Skin of body (tissue), 2 donors: Measurements from ENCODE around the gene SCNM1. TPM values are rescaled to one million over a fixed set of nuclear protein-coding genes. Genes with fewer than 3 reads are reported as not detected.

Experiments used
- DNase-seq: peaks from one replicate; lab custom pipeline; 2025; lab: John Stamatoyannopoulos, UW
- total RNA-seq: library from RNA; depleted of rRNA; stranded (reverse); fragments of >200 nt; gene quantifications from one replicate; pipeline ENCODE4 v1.2.3, GENCODE V29; 2014

The SCNM1 gene
- total RNA-seq, result 19.2 TPM

- peak; percentile 99 for DNase-seq
Observed at GRCh38 chr1:151165738-151166504, at the start of gene SCNM1, which contains the start of gene LYSMD1. Gene SCNM1 (plus strand): TSS chr1:151166144. CDS start chr1:151166153, 9 bp downstream. Gene LYSMD1 (minus strand): TSS chr1:151165902. CDS start chr1:151165258, 644 bp downstream.

GRCh38 chr1:151124763-151125403 lies 41.1 kb upstream of the SCNM1 start:
- DNase-seq, result no peak

GRCh38 chr1:151128800-151129199 lies 37.1 kb upstream of the SCNM1 start:
- DNase-seq, result no peak

- DNase-seq, result peak; percentile 81
Observed at GRCh38 chr1:151130987-151131586, 34.9 kb upstream of the SCNM1 start.

GRCh38 chr1:151131701-151132334 lies 34.1 kb upstream of the SCNM1 start:
- peak; percentile 71 for DNase-seq

- no peak for DNase-seq
Observed at GRCh38 chr1:151132335-151133017, 33.5 kb upstream of the SCNM1 start.

GRCh38 chr1:151133018-151133806 lies 32.7 kb upstream of the SCNM1 start:
- DNase-seq, result no peak

GRCh38 chr1:151134396-151134795 lies 31.5 kb upstream of the SCNM1 start:
- DNase-seq, result no peak

GRCh38 chr1:151134991-151135390 lies 31.0 kb upstream of the SCNM1 start:
- no peak for DNase-seq

GRCh38 chr1:151135433-151136385 lies 30.2 kb upstream of the SCNM1 start:
- DNase-seq, result no peak

GRCh38 chr1:151137789-151138188 lies 28.2 kb upstream of the SCNM1 start:
- DNase-seq, result no peak

GRCh38 chr1:151142411-151143056 lies 23.4 kb upstream of the SCNM1 start:
- DNase-seq, result no peak

GRCh38 chr1:151143057-151143435 lies 22.9 kb upstream of the SCNM1 start:
- no peak for DNase-seq

- DNase-seq, result no peak
Observed at GRCh38 chr1:151143986-151144385, 22.0 kb upstream of the SCNM1 start.

- DNase-seq, result peak; percentile 17
Observed at GRCh38 chr1:151144474-151145303, 21.3 kb upstream of the SCNM1 start.

- DNase-seq, result no peak
Observed at GRCh38 chr1:151145304-151146071, 20.5 kb upstream of the SCNM1 start.

- DNase-seq, result no peak
Observed at GRCh38 chr1:151146072-151146411, 19.9 kb upstream of the SCNM1 start.
